ENCODE measurements around the gene ZFP57. TPM values are rescaled to one million over a fixed set of nuclear protein-coding genes. Genes with fewer than 3 reads are reported as not detected.
A peak's percentile ranks its signal among the peaks of the same experiment; 100 is the strongest.

Gene ZFP57
- total and polyA plus RNA-seq, 2 of the 13 experiments (the other 11 are each of a cell fraction or from before 2014, with no cell fraction given): not detected

- TF ChIP-seq STAG1 (CRISPR knock-in tag; IDR thresholded peaks at IDR 0.05): peak; percentile 62
- no peak for TF ChIP-seq CENPBD1 (CRISPR knock-in tag; IDR thresholded peaks at IDR 0.05; ENCODE audit: borderline replicate concordance, low read depth)
- peak; percentile 49; the same call in 1 of the 2 replicates for TF ChIP-seq ZSCAN29 (CRISPR knock-in tag; conservative IDR thresholded peaks at IDR 0.05)
- TF ChIP-seq ZNF34 (CRISPR knock-in tag; IDR thresholded peaks at IDR 0.05; ENCODE audit: borderline replicate concordance): peak; percentile 64; the same call in 1 of the 2 replicates
- TF ChIP-seq ZNF556 (CRISPR knock-in tag; IDR thresholded peaks at IDR 0.05; ENCODE audit: borderline replicate concordance): peak; percentile 66; the same call in 1 of the 2 replicates
- TF ChIP-seq SATB2 (CRISPR knock-in tag; IDR thresholded peaks at IDR 0.05): no peak
- no peak for TF ChIP-seq ONECUT2 (CRISPR knock-in tag; IDR thresholded peaks at IDR 0.05)
- no peak for TF ChIP-seq RFXANK (CRISPR knock-in tag; IDR thresholded peaks at IDR 0.05)
- no peak for TF ChIP-seq ZNF780A (CRISPR knock-in tag; IDR thresholded peaks at IDR 0.05)
- 0 out of 2 replicates have a peak, but pooled peaks have one; percentile 10 for TF ChIP-seq ZNF563 (CRISPR knock-in tag; IDR thresholded peaks at IDR 0.05)
- TF ChIP-seq MLX (CRISPR knock-in tag; IDR thresholded peaks at IDR 0.05): no peak
- TF ChIP-seq IRF2 (CRISPR knock-in tag; IDR thresholded peaks at IDR 0.05): no peak
- no peak for TF ChIP-seq ZNF281 (CRISPR knock-in tag; IDR thresholded peaks at IDR 0.05; ENCODE audit: borderline replicate concordance)
- no peak for TF ChIP-seq GLI4 (CRISPR knock-in tag; IDR thresholded peaks at IDR 0.05; ENCODE audit: borderline replicate concordance)
- TF ChIP-seq JARID2 (CRISPR knock-in tag; IDR thresholded peaks at IDR 0.05; ENCODE audit: insufficient replicate concordance): no peak
- TF ChIP-seq HIVEP1 (CRISPR knock-in tag; IDR thresholded peaks at IDR 0.05): no peak
- TF ChIP-seq GABPB1 (CRISPR knock-in tag; IDR thresholded peaks at IDR 0.05): peak; percentile 29; the same call in 1 of the 2 replicates
- no peak for TF ChIP-seq ZNF841 (CRISPR knock-in tag; IDR thresholded peaks at IDR 0.05; ENCODE audit: borderline replicate concordance)
- no peak for TF ChIP-seq SUZ12 (IDR thresholded peaks at IDR 0.05; ENCODE audit: low read depth, low read length)
- TF ChIP-seq ZNF24 (IDR thresholded peaks at IDR 0.05): no peak
- TF ChIP-seq MTA3 (CRISPR knock-in tag; IDR thresholded peaks at IDR 0.05): no peak
- no peak for TF ChIP-seq GMEB1 (CRISPR knock-in tag; IDR thresholded peaks at IDR 0.05; ENCODE audit: borderline replicate concordance)
- no peak for TF ChIP-seq BATF2 (CRISPR knock-in tag; IDR thresholded peaks at IDR 0.05)
These were observed 52.3 kb downstream of the ZFP57 start (continued) for GRCh38 chr6:29628419-29629281.
